Trophoblast cell (in vitro differentiated cells and primary cell): ENCODE results near the gene KCTD13.

Experiments used
- DNase-seq, 2 donors: peaks; one replicate each; pipeline ENCODE4 v3.0.0-alpha.2; 2016
- H2AFZ ChIP-seq: 2 replicates; pipeline ENCODE4 v1.6.1; 2013; ENCODE audit warnings: low read length, moderate library complexity, mild to moderate bottlenecking; ENCODE audit not compliant: insufficient read depth, poor library complexity
- H2AK5ac ChIP-seq: 2 replicates; pipeline ENCODE4 v1.6.1; 2013; ENCODE audit warnings: mild to moderate bottlenecking, low read length
- H2BK120ac ChIP-seq: 2 replicates; pipeline ENCODE4 v1.6.1; 2013; ENCODE audit warnings: low read length, mild to moderate bottlenecking, moderate library complexity; ENCODE audit not compliant: insufficient read depth, poor library complexity
- H2BK12ac ChIP-seq: 2 replicates; pipeline ENCODE4 v1.6.1; 2013; ENCODE audit warnings: mild to moderate bottlenecking, low read length, moderate library complexity
- H2BK5ac ChIP-seq: 2 replicates; pipeline ENCODE4 v1.6.1; 2013; ENCODE audit warnings: low read length, low read depth, moderate library complexity, mild to moderate bottlenecking; ENCODE audit not compliant: poor library complexity
- H3K14ac ChIP-seq: 2 replicates; pipeline ENCODE4 v1.6.1; 2013; ENCODE audit warnings: mild to moderate bottlenecking, low read length
- H3K18ac ChIP-seq: 2 replicates; pipeline ENCODE4 v1.6.1; 2013; ENCODE audit warnings: mild to moderate bottlenecking, low read length
- H3K23ac ChIP-seq: 2 replicates; pipeline ENCODE4 v1.6.1; 2013; ENCODE audit warnings: low read length
- H3K27ac ChIP-seq: 2 replicates; pipeline ENCODE4 v1.5.1; 2013; ENCODE audit warnings: low read depth, mild to moderate bottlenecking, inconsistent platforms, low read length, moderate library complexity
- H3K27me3 ChIP-seq: 2 replicates; pipeline ENCODE4 v1.6.1; 2013; ENCODE audit warnings: inconsistent platforms, mild to moderate bottlenecking, low read length, moderate library complexity; ENCODE audit not compliant: insufficient read depth
- H3K36me3 ChIP-seq, 2 experiments: 1 replicate in 1 of 2; 2 replicates in 1 of 2; pipeline ENCODE4 v1.6.1; 2013; ENCODE audit warnings: low read length in 2 of 2, mild to moderate bottlenecking in 2 of 2, moderate library complexity in 1 of 2; ENCODE audit not compliant: insufficient read depth in 2 of 2, control insufficient read depth in 1 of 2
- H3K4ac ChIP-seq: 2 replicates; pipeline ENCODE4 v1.6.1; 2013; ENCODE audit warnings: low read depth, mild to moderate bottlenecking, low read length, moderate library complexity
- H3K4me1 ChIP-seq, 2 experiments: 1 replicate in 1 of 2; 2 replicates in 1 of 2; pipeline ENCODE4 v1.6.1; 2013; ENCODE audit warnings: low read length in 2 of 2, mild to moderate bottlenecking in 2 of 2, moderate library complexity in 1 of 2; ENCODE audit not compliant: insufficient read depth in 2 of 2, control insufficient read depth in 1 of 2
- H3K4me2 ChIP-seq: 2 replicates; pipeline ENCODE4 v1.6.1; 2013; ENCODE audit warnings: inconsistent platforms, mild to moderate bottlenecking, low read length, moderate library complexity
- H3K4me3 ChIP-seq: 2 replicates; pipeline ENCODE4 v1.5.1; 2013; ENCODE audit warnings: mild to moderate bottlenecking, low read depth, low read length, inconsistent platforms
- H3K79me1 ChIP-seq: one replicate; pipeline ENCODE4 v1.6.1; 2013; ENCODE audit warnings: low read length
- H3K79me2 ChIP-seq: 2 replicates; pipeline ENCODE4 v1.6.1; 2013; ENCODE audit warnings: low read length, mild to moderate bottlenecking; ENCODE audit not compliant: control insufficient read depth, insufficient read depth, poor library complexity
- H3K9ac ChIP-seq: 2 replicates; pipeline ENCODE4 v1.6.1; 2013; ENCODE audit warnings: mild to moderate bottlenecking, low read length
- H3K9me3 ChIP-seq: 2 replicates; pipeline ENCODE4 v1.6.1; 2013; ENCODE audit warnings: low read depth, mild to moderate bottlenecking, control low read depth, inconsistent platforms, low read length; ENCODE audit not compliant: insufficient read depth
- H4K12ac ChIP-seq: 2 replicates; pipeline ENCODE4 v1.6.1; 2013; ENCODE audit warnings: low read depth, mild to moderate bottlenecking, low read length, moderate library complexity
- H4K8ac ChIP-seq: 2 replicates; pipeline ENCODE4 v1.6.1; 2013; ENCODE audit warnings: low read depth, mild to moderate bottlenecking, low read length, moderate library complexity
- H4K91ac ChIP-seq: one replicate; pipeline ENCODE4 v1.6.1; 2013; ENCODE audit warnings: low read depth, mild to moderate bottlenecking, low read length, moderate library complexity
- WGBS: extraction: QIAGEN DNeasy Blood & Tissue Kit; methylation state at CpG from one replicate; pipeline ENCODE4 v1.1.7; 2013; ENCODE audit warnings: missing lambda C conversion rate; ENCODE audit not compliant: insufficient read length, insufficient coverage; ENCODE audit errors: extremely low coverage; 5-methylcytosine and 5-hydroxymethylcytosine counted together

KCTD13 gene

DNA sequence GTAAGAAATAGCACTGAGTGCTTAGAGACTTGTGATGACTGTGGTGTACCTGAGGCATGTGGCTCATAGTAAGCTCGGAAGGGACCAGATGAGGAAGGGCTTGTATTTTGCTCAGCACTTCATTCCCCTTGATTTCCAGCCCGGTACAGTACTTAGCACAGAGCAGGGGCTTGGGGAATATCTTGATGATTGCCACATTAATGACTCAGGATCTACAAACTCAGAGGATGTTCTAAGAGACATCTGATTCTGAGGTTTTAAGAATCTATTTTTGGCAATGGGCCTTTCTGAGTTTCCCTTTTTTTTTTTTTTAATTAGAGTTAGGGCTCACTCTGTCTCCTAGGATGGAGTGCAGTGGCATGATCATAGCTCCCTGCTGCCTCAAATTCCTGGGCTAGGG lies 16.6 kb downstream of the KCTD13 start:
- H2AFZ ChIP-seq = no peak overlapping the region
- no peak overlapping the region for H3K9ac ChIP-seq
- no peaks in the 10 kb centered on the region for H3K9me3 ChIP-seq
- DNase-seq = peak in 1 of 2 donors; percentile 3
- H3K79me1 ChIP-seq = no peaks in the 10 kb centered on the region
- no peak overlapping the region for H2BK5ac ChIP-seq
- no peak overlapping the region for H3K23ac ChIP-seq
- H2BK12ac ChIP-seq = no peak overlapping the region
- H4K91ac ChIP-seq = no peak overlapping the region
- H3K79me2 ChIP-seq = no peaks in the 10 kb centered on the region
- H3K36me3 ChIP-seq = peaks cover 4 to 5% of the 10 kb centered on the region in 2 experiments
- no CpG with 5 or more reads among the region's 2 CpGs for WGBS
- no peak overlapping the region for H2AK5ac ChIP-seq
- no peak overlapping the region for H3K4me3 ChIP-seq
- H3K27me3 ChIP-seq = no peaks in the 10 kb centered on the region
- no peak overlapping the region for H2BK120ac ChIP-seq
- no peak overlapping the region for H4K8ac ChIP-seq
- no peak overlapping the region for H4K12ac ChIP-seq
- no peak overlapping the region for H3K18ac ChIP-seq
- no peak overlapping the region for H3K4ac ChIP-seq
- H3K27ac ChIP-seq = no peak overlapping the region
- H3K14ac ChIP-seq = no peak overlapping the region
- no peaks in the 10 kb centered on the region for H3K4me1 ChIP-seq
- H3K4me2 ChIP-seq = no peak overlapping the region

DNA sequence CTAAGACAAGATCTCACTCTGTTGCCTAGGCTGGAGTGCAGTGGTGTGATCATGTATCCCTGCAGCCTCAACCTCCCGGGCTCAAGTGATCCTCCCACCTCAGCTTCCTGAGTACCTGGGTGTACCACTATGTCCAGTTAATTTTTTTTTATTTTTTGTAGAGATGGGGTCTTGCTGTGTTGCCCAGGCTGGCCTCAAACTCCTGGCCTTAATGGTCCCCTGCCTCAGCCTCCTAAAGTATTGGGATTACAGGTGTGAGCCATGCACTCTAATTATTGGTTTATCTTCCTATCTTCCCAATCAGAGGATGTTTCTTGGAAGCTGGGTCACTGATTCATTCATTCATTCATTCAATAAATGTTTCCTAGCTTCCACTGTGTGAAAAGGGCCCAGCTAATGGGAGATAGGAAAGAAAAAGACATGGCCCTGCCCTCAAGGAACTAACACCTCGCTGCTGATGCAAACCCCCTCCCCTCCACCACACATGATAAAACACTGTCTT lies 17.3 kb downstream of the KCTD13 start:
- Histone ChIP-seq H4K8ac (no peak overlapping the region), H3K27me3 (no peaks in the 10 kb centered on the region), H3K79me2 (no peaks in the 10 kb centered on the region), H4K12ac (no peak overlapping the region), H2AK5ac (no peak overlapping the region), H3K79me1 (no peaks in the 10 kb centered on the region), H2BK12ac (no peak overlapping the region), H3K4me3 (no peak overlapping the region), H2BK120ac (no peak overlapping the region), H2BK5ac (no peak overlapping the region), H4K91ac (no peak overlapping the region), H3K18ac (no peak overlapping the region), H2AFZ (no peak overlapping the region), H3K27ac (no peak overlapping the region), H3K4me1 (no peaks in the 10 kb centered on the region), H3K4ac (no peak overlapping the region), H3K36me3 (peaks cover 3 to 4% of the 10 kb centered on the region in 2 experiments), H3K23ac (no peak overlapping the region), H3K14ac (no peak overlapping the region), H3K9me3 (no peaks in the 10 kb centered on the region), H3K9ac (no peak overlapping the region), H3K4me2 (no peak overlapping the region)
- DNase-seq = no peak
- no CpG with 5 or more reads among the region's 2 CpGs for WGBS

DNA sequence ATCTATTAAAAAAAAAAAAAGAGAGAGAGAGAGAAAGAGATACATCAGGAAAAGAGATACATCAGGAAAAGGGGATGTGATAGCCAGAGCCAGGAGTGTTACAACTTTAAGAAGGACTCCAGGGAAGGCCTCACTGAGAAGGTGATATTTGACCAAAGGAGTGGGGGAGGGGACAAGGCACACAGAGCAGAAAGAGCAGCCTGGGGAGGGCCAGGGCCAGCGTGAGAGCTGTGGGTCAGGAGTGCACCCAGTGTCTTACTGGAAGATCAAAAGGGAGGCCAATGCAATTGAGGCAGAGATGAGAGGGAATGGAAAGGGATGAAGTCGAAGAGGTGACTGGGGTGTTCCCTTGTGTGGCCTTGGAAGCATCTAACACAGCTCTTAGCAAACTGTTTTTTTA lies 18.1 kb downstream of the KCTD13 start:
- Histone ChIP-seq H3K23ac (no peak overlapping the region), H3K4me1 (no peaks in the 10 kb centered on the region), H3K4me2 (no peak overlapping the region), H4K12ac (no peak overlapping the region), H3K36me3 (peaks cover 0 to 4% of the 10 kb centered on the region in 2 experiments), H3K4me3 (no peak overlapping the region), H3K9ac (no peak overlapping the region), H3K79me1 (no peaks in the 10 kb centered on the region), H2AFZ (no peak overlapping the region), H2BK5ac (no peak overlapping the region), H4K8ac (no peak overlapping the region), H3K4ac (no peak overlapping the region), H3K18ac (no peak overlapping the region), H2AK5ac (no peak overlapping the region), H4K91ac (no peak overlapping the region), H3K79me2 (no peaks in the 10 kb centered on the region), H3K27ac (no peak overlapping the region), H3K27me3 (no peaks in the 10 kb centered on the region), H3K14ac (no peak overlapping the region), H2BK120ac (no peak overlapping the region), H3K9me3 (no peaks in the 10 kb centered on the region), H2BK12ac (no peak overlapping the region)
- WGBS = no CpG with 5 or more reads among the region's 2 CpGs
- no peak for DNase-seq

DNA sequence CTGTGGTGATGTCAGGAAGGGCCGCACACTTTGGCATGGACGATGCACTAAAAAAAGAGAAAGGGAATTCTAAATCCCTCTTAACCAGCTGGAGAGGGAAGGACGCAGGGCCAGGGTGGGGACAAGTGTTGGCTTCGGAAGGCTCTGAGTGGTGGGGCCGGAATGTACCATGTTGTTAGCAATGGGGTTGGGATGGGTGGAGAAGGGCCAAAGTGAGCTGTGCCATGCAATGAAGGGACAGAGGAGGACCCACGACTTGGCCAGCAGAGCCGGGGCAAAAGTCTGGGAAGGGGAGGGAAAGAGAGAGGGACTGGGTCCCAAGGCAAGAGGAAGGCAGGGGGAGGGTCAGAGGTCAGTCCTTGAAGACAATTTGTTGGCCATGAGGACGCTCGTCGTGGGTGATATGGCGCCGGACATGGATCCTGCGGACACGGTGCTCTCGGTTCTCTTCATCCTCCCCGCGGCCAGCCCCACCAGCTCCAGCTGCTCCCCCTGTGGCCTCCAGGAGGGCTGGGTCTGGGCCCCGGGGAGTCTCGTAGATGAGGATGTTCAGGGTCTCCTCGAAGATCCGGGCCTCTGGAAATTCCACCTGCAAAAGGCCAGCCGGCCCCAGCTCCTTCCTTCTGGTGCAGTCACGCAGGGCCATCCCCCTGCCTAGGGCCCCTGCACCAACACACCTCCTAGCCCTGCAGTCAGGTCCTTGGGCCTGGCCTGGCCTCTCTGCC lies 19.3 kb downstream of the KCTD13 start:
- Histone ChIP-seq H3K23ac (no peak overlapping the region), H4K8ac (no peak overlapping the region), H3K18ac (no peak overlapping the region), H4K91ac (no peak overlapping the region), H3K9ac (no peak overlapping the region), H3K36me3 (peaks cover 0 to 2% of the 10 kb centered on the region in 2 experiments), H2AK5ac (no peak overlapping the region), H3K27ac (no peak overlapping the region), H2BK120ac (no peak overlapping the region), H3K9me3 (no peaks in the 10 kb centered on the region), H3K4me1 (no peaks in the 10 kb centered on the region), H3K4ac (no peak overlapping the region), H2BK12ac (no peak overlapping the region), H3K4me3 (no peak overlapping the region), H3K79me1 (no peaks in the 10 kb centered on the region), H3K14ac (no peak overlapping the region), H2AFZ (no peak overlapping the region), H3K4me2 (no peak overlapping the region), H3K27me3 (no peaks in the 10 kb centered on the region), H3K79me2 (no peaks in the 10 kb centered on the region), H4K12ac (no peak overlapping the region), H2BK5ac (no peak overlapping the region)
- DNase-seq = no peak
- WGBS = no CpG with 5 or more reads among the region's 23 CpGs
